A549 (cell line): ENCODE measurements around the gene PRSS3. TPM values are rescaled to one million over a fixed set of nuclear protein-coding genes. Genes with fewer than 3 reads are reported as not detected.
"Not testable (repeated sequence)": the region's sequence is repeated elsewhere in the genome, so short reads cannot be mapped to it uniquely, and the experiment has no call there.

Experiments used
- ATAC-seq, 2 experiments: fragments of 200-7000 bp in 1 of 2; fragments of >200 bp in 1 of 2; cut with Nextera tagmentation in 1 of 2; cut with Tn5 transposase in 1 of 2; 3 replicates each; pipeline versions ENCODE4 v1.8.0 to v1.9.1; 2018 to 2020; ENCODE audit warnings: mild to moderate bottlenecking in 1 of 2, moderate library complexity in 1 of 2
- CTCF ChIA-PET: fragments of 300-600 bp; sonication (Branson Sonifier 250); formaldehyde crosslinking; extraction: SDS; loops from one replicate; lab custom pipeline; 2021; ENCODE audit warnings: antibody characterized with exemption, inconsistent platforms; lab: Yijun Ruan, JAX
- POLR2A ChIA-PET: fragments of 350-600 bp; formaldehyde crosslinking; extraction: SDS; loops from one replicate; lab custom pipeline; 2021; ENCODE audit warnings: antibody characterized with exemption, inconsistent platforms; lab: Yijun Ruan, JAX
- DNase-seq, 2 experiments: peaks; one replicate each; pipeline versions ENCODE4 v3.0.0 to v3.0.0-alpha.2; 2011 to 2016; ENCODE audit warnings: low read depth in 1 of 2, low spot score in 1 of 2
- FAIRE-seq: peaks from 2 replicates; lab custom pipeline; 2011; peaks lifted over from hg19 to GRCh38; lab: Jason Lieb, UNC
- H3K27ac ChIP-seq, 2 experiments: fragments of >200 bp; sonication (Bioruptor Twin); formaldehyde crosslinking; 3 replicates each; pipeline ENCODE4 v1.5.1; 2016 to 2017
- H3K4me1 ChIP-seq: fragments of >200 bp; sonication (Bioruptor Twin); formaldehyde crosslinking; 3 replicates; pipeline ENCODE4 v1.6.1; 2016
- H3K4me2 ChIP-seq: fragments of >200 bp; sonication (Bioruptor Twin); formaldehyde crosslinking; 3 replicates; pipeline ENCODE4 v1.6.1; 2016
- H3K4me3 ChIP-seq: fragments of >200 bp; sonication (Bioruptor Twin); formaldehyde crosslinking; 3 replicates; pipeline ENCODE4 v1.5.1; 2016
- H3K9me3 ChIP-seq: fragments of >200 bp; sonication (Bioruptor Twin); formaldehyde crosslinking; 3 replicates; pipeline ENCODE4 v1.6.1; 2016
- BHLHE40 ChIP-seq: IDR thresholded peaks from 2 replicates; pipeline ENCODE4 v1.6.1; 2012; ENCODE audit warnings: low read depth, low read length, inconsistent platforms
- CBX8 ChIP-seq: fragments of 200-600 bp; sonication (generic); IDR thresholded peaks from 2 replicates; pipeline ENCODE4 v1.6.1; 2016
- CHD4 ChIP-seq: fragments of 200-600 bp; sonication (generic); IDR thresholded peaks from 2 replicates; pipeline ENCODE4 v1.6.1; 2016; ENCODE audit warnings: antibody characterized with exemption, mild to moderate bottlenecking, borderline replicate concordance
- EHMT2 ChIP-seq: fragments of 200-600 bp; sonication (generic); IDR thresholded peaks from 2 replicates; pipeline ENCODE4 v1.6.1; 2016; ENCODE audit warnings: antibody characterized with exemption, low read depth, mild to moderate bottlenecking, moderate library complexity
- FOXS1 ChIP-seq: fragments of 250-450 bp; sonication (Bioruptor Pico); IDR thresholded peaks from 2 replicates; pipeline ENCODE4 v1.5.0; 2020; ENCODE audit warnings: mild to moderate bottlenecking, moderate library complexity
- HOXB13 ChIP-seq: fragments of 250-450 bp; sonication (Bioruptor Pico); IDR thresholded peaks from 2 replicates; pipeline ENCODE4 v1.5.0; 2020; ENCODE audit warnings: low read depth, mild to moderate bottlenecking, moderate library complexity
- JUN ChIP-seq, 2 experiments: fragments of >200 bp; sonication (Bioruptor Twin); formaldehyde crosslinking; IDR thresholded peaks; 2 replicates in 1 of 2; 3 replicates in 1 of 2; pipeline ENCODE4 v1.6.1; 2016 to 2017
- MAFK ChIP-seq: fragments of 450-650 bp; IDR thresholded peaks from 2 replicates; pipeline ENCODE4 v1.6.1; 2014; ENCODE audit not compliant: partially characterized antibody
- NPAS2 ChIP-seq: fragments of 250-450 bp; sonication (Bioruptor Pico); IDR thresholded peaks from 2 replicates; pipeline ENCODE4 v1.8.0; 2022; ENCODE audit warnings: mild to moderate bottlenecking, moderate library complexity, borderline replicate concordance
- NR3C1 ChIP-seq: fragments of >200 bp; sonication (Bioruptor Twin); formaldehyde crosslinking; IDR thresholded peaks from 3 replicates; pipeline ENCODE4 v1.6.1; 2017
- RAD21 ChIP-seq, 2 experiments: fragments of >200 bp in 1 of 2; sonication (Bioruptor Twin) in 1 of 2; formaldehyde crosslinking in 1 of 2; IDR thresholded peaks in 1 of 2; conservative IDR thresholded peaks in 1 of 2; 2 replicates in 1 of 2; 3 replicates in 1 of 2; pipeline ENCODE4 v1.6.1; 2012 to 2018; ENCODE audit warnings: inconsistent platforms in 1 of 2
- RCOR1 ChIP-seq: fragments of 150-350 bp; IDR thresholded peaks from 2 replicates; pipeline ENCODE4 v1.6.1; 2014; ENCODE audit warnings: antibody characterized with exemption, low read length, low read depth
- RFX5 ChIP-seq: fragments of 450-650 bp; IDR thresholded peaks from 2 replicates; pipeline ENCODE4 v1.7.1; 2014; ENCODE audit warnings: antibody characterized with exemption, mild to moderate bottlenecking, moderate library complexity
- RNF2 ChIP-seq: fragments of 200-600 bp; sonication (generic); IDR thresholded peaks from 2 replicates; pipeline ENCODE4 v1.6.1; 2016; ENCODE audit warnings: low read depth, mild to moderate bottlenecking, antibody characterized with exemption, moderate library complexity, borderline replicate concordance
- SREBF2 ChIP-seq: fragments of 450-650 bp; IDR thresholded peaks from 2 replicates; pipeline ENCODE4 v1.6.1; 2014; ENCODE audit warnings: mild to moderate bottlenecking, moderate library complexity
- TFCP2L1 ChIP-seq: fragments of 250-450 bp; sonication (Bioruptor Pico); IDR thresholded peaks from 2 replicates; pipeline ENCODE4 v1.5.0; 2021; ENCODE audit warnings: mild to moderate bottlenecking
- ZFP36 ChIP-seq: fragments of 450-650 bp; IDR thresholded peaks from 2 replicates; pipeline ENCODE4 v1.6.1; 2014; ENCODE audit warnings: borderline replicate concordance; ENCODE audit not compliant: partially characterized antibody
- ZSCAN20 ChIP-seq: fragments of 250-450 bp; sonication (Bioruptor Pico); IDR thresholded peaks from 2 replicates; pipeline ENCODE4 v1.8.0; 2022; ENCODE audit warnings: mild to moderate bottlenecking, moderate library complexity
- WGBS: methylation state at CpG from one replicate; pipeline ENCODE4 v1.1.6; 2017; ENCODE audit errors: missing lambda C conversion rate; 5-methylcytosine and 5-hydroxymethylcytosine counted together
- polyA plus RNA-seq, 4 experiments: library from polyadenylated mRNA; depleted of rRNA in 3 of 4; stranded (reverse); fragments of >200 nt; fragmentation: RNase III in 1 of 4; extraction: RNeasy Plus Mini Kit Qiagen cat#74134 plus additional on column Dnase treatment in 1 of 4; gene quantifications; 2 replicates in 3 of 4; 3 replicates in 1 of 4; pipeline ENCODE4 v1.2.3, GENCODE V29; 2011 to 2017
- TF ChIP-seq, protein P1 (sequence below): IDR thresholded peaks from 2 replicates; pipeline ENCODE4 v1.6.1; 2012; ENCODE audit warnings: low read depth, borderline replicate concordance
- TF ChIP-seq, protein P2 (sequence below): fragments of >200 bp; sonication (Bioruptor Twin); formaldehyde crosslinking; IDR thresholded peaks from 3 replicates; pipeline ENCODE4 v1.5.1; 2016
- TF ChIP-seq, protein P3 (sequence below): fragments of 200-600 bp; sonication (generic); IDR thresholded peaks from 2 replicates; pipeline ENCODE4 v1.6.1; 2016; ENCODE audit warnings: antibody characterized with exemption, mild to moderate bottlenecking, moderate library complexity
- TF ChIP-seq, protein P4 (sequence below): fragments of 250-450 bp; sonication (Bioruptor Pico); IDR thresholded peaks from 2 replicates; pipeline ENCODE4 v1.5.0; 2021; ENCODE audit warnings: mild to moderate bottlenecking, moderate library complexity, borderline replicate concordance

The PRSS3 gene
- polyA plus RNA-seq, 2 of the 4 experiments (the other 2 are of a cell fraction) = 2.0 to 4.0 TPM

DNA sequence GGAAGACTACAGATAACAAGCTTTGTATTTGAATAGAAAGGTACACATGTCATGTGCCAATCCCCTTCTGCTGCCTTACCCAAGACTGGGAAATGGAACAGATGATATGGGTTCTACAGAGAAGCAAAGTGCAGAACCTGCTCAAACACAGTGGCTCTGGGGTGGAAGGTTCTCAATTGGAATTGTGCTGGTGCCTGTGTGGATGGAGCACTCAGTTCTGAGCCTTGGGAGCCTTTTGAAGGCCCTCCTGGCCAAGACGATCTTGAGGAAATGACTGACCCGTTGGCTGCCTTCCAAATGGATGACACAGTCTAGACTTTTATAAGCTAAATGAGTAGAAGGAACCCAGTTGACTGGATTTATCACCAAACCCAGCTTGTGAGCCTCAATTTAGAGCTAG is 4.2 kb upstream of the PRSS3 start:
- no peak for TF ChIP-seq HOXB13 (CRISPR knock-in tag)
- no peak for TF ChIP-seq ZSCAN20
- TF ChIP-seq TFCP2L1 (CRISPR knock-in tag) = no peak
- no peak for TF ChIP-seq FOXS1 (CRISPR knock-in tag)
- no peak for TF ChIP-seq RNF2
- no peak for TF ChIP-seq JUN (IDR thresholded peaks at IDR 0.05)
- TF ChIP-seq, protein P1, sequence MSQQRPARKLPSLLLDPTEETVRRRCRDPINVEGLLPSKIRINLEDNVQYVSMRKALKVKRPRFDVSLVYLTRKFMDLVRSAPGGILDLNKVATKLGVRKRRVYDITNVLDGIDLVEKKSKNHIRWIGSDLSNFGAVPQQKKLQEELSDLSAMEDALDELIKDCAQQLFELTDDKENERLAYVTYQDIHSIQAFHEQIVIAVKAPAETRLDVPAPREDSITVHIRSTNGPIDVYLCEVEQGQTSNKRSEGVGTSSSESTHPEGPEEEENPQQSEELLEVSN = no peak
- TF ChIP-seq ZFP36 = no peak
- no peak for TF ChIP-seq MAFK
- TF ChIP-seq, protein P2, sequence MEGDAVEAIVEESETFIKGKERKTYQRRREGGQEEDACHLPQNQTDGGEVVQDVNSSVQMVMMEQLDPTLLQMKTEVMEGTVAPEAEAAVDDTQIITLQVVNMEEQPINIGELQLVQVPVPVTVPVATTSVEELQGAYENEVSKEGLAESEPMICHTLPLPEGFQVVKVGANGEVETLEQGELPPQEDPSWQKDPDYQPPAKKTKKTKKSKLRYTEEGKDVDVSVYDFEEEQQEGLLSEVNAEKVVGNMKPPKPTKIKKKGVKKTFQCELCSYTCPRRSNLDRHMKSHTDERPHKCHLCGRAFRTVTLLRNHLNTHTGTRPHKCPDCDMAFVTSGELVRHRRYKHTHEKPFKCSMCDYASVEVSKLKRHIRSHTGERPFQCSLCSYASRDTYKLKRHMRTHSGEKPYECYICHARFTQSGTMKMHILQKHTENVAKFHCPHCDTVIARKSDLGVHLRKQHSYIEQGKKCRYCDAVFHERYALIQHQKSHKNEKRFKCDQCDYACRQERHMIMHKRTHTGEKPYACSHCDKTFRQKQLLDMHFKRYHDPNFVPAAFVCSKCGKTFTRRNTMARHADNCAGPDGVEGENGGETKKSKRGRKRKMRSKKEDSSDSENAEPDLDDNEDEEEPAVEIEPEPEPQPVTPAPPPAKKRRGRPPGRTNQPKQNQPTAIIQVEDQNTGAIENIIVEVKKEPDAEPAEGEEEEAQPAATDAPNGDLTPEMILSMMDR = no peak
- TF ChIP-seq NPAS2 = no peak
- DNase-seq (peak in 1 of 2 experiments; percentile 68), ATAC-seq (peak in 1 of 2 experiments; percentile 63; a peak in 3 of 6 replicates), FAIRE-seq (no peak)
- Histone ChIP-seq H3K4me1 (peaks cover 15% of the 10 kb centered on the region), H3K4me3 (no peak overlapping the region), H3K9me3 (no peaks in the 10 kb centered on the region), H3K27ac (0 out of 6 replicates have a peak overlapping the region, but pooled peaks of 1 of the 2 experiments have one; percentile 36), H3K4me2 (peak overlapping the region; percentile 33; the same call in 2 of the 3 replicates)
- WGBS = 2% methylated on average over 2 of the region's 2 CpGs
- ChIA-PET POLR2A (no interaction called here), CTCF (interaction anchor here (1.2 to 1.9 kb wide), 8 partner anchors 12 to 134 kb away, joined by 3 to 12 read pairs (median 4); no protein-coding TSS in a partner anchor)

DNA sequence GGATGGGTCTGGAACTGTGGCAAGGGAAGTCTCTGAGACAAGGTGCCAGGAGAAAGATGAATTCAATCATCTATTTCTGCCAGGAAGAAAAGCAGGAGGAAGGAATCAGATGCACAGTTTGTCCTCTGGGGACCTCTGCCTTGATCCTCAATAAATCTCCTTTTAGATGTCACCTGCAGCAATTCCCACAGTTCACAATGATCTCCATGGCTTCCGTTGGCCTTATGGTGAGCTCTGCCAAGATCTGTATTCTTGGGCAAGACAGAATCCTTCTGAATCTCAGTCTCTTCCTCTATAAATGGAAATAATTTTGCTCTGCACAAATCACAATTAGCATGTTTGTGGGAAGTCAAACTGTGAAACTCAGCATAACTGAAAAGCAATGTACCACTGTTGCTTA is 1.9 kb upstream of the PRSS3 start:
- H3K4me1 ChIP-seq = peaks cover 15% of the 10 kb centered on the region
- H3K27ac ChIP-seq, FAIRE-seq, ATAC-seq, DNase-seq, H3K9me3 ChIP-seq, POLR2A ChIA-PET, H3K4me3 ChIP-seq, H3K4me2 ChIP-seq: not testable (repeated sequence)
- WGBS = 77% methylated on average over 1 of the region's 1 CpG
- CTCF ChIA-PET = interaction anchor here (0.6 to 6.8 kb wide), 4 partner anchors 11 to 89 kb away, joined by 3 to 29 read pairs (median 6); no protein-coding TSS in a partner anchor

DNA sequence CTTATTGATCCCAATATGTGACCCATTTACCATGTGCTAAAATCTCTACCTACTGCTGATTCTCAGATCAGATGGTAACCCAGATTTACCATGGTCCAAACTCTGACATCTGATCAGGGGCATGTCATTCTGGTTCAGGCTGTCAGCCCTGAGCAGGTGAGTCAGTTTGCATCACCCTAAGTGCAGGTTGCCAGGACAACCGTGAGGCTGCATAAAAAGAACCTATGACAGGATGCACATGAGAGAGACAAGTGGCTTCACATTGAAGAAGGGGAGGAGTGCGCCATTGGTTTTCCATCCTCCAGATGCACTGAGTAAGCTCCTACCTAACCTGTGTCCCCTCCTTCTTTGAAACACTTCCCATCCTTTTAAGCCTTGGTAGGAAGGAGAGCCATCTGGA is 801 bp upstream of the PRSS3 start:
- DNase-seq (no peak), ATAC-seq (no peak), FAIRE-seq (no peak)
- Histone ChIP-seq H3K4me3 (no peak overlapping the region), H3K4me1 (peaks cover 15% of the 10 kb centered on the region), H3K27ac (no peak overlapping the region), H3K4me2 (no peak overlapping the region), H3K9me3 (no peaks in the 10 kb centered on the region)
- POLR2A ChIA-PET = no interaction called here
- 80% methylated on average over 2 of the region's 2 CpGs for WGBS
- CTCF ChIA-PET = interaction anchor here (0.8 to 6.8 kb wide), 6 partner anchors 12 to 171 kb away, joined by 4 to 29 read pairs (median 6); no protein-coding TSS in a partner anchor
- TF ChIP-seq SREBF2 = no peak
- TF ChIP-seq CHD4 = no peak
- TF ChIP-seq ZFP36 = no peak
- TF ChIP-seq ZSCAN20 = no peak
- no peak for TF ChIP-seq RCOR1

DNA sequence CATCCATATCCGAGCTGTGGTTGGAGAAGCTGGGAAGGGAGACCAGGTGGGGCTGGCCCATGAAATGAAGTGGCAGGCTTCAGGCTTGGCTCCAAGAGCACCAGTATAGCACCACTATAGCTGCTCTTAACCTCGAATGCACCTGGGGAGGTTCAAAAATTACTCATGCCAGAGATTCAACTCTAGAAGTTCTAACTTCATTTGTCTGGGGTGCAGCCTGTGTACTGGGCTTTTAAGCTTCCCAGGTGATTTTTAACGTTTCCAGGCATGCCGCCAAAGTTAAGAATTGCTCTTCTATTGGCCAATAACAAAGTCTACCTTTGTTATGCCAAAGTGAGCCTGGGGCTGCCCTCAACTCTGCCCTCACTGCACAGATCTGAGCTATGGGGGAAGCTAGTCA is 458 bp downstream of the PRSS3 start:
- no peak overlapping the region for H3K27ac ChIP-seq
- 43% methylated on average over 4 of the region's 4 CpGs for WGBS
- H3K4me3 ChIP-seq = no peak overlapping the region
- H3K4me1 ChIP-seq = peaks cover 11% of the 10 kb centered on the region
- ATAC-seq = no peak
- CTCF ChIA-PET = interaction anchor here (0.6 to 6.8 kb wide), 6 partner anchors 16 to 228 kb away, joined by 3 to 29 read pairs (median 4); no protein-coding TSS in a partner anchor
- POLR2A ChIA-PET = no interaction called here
- H3K4me2 ChIP-seq = no peak overlapping the region
- FAIRE-seq = no peak
- H3K9me3 ChIP-seq = no peaks in the 10 kb centered on the region
- DNase-seq = no peak
- TF ChIP-seq, protein P3, sequence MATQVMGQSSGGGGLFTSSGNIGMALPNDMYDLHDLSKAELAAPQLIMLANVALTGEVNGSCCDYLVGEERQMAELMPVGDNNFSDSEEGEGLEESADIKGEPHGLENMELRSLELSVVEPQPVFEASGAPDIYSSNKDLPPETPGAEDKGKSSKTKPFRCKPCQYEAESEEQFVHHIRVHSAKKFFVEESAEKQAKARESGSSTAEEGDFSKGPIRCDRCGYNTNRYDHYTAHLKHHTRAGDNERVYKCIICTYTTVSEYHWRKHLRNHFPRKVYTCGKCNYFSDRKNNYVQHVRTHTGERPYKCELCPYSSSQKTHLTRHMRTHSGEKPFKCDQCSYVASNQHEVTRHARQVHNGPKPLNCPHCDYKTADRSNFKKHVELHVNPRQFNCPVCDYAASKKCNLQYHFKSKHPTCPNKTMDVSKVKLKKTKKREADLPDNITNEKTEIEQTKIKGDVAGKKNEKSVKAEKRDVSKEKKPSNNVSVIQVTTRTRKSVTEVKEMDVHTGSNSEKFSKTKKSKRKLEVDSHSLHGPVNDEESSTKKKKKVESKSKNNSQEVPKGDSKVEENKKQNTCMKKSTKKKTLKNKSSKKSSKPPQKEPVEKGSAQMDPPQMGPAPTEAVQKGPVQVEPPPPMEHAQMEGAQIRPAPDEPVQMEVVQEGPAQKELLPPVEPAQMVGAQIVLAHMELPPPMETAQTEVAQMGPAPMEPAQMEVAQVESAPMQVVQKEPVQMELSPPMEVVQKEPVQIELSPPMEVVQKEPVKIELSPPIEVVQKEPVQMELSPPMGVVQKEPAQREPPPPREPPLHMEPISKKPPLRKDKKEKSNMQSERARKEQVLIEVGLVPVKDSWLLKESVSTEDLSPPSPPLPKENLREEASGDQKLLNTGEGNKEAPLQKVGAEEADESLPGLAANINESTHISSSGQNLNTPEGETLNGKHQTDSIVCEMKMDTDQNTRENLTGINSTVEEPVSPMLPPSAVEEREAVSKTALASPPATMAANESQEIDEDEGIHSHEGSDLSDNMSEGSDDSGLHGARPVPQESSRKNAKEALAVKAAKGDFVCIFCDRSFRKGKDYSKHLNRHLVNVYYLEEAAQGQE = no peak
- TF ChIP-seq NR3C1 (no peak), BHLHE40 (no peak), EHMT2 (no peak), RFX5 (no peak), CBX8 (no peak), RAD21 (conservative IDR thresholded peaks at IDR 0.05 in 1 of 2, IDR thresholded peaks at IDR 0.05 in 1 of 2) (no peak), TFCP2L1 (CRISPR knock-in tag) (no peak)
- TF ChIP-seq, protein P4, sequence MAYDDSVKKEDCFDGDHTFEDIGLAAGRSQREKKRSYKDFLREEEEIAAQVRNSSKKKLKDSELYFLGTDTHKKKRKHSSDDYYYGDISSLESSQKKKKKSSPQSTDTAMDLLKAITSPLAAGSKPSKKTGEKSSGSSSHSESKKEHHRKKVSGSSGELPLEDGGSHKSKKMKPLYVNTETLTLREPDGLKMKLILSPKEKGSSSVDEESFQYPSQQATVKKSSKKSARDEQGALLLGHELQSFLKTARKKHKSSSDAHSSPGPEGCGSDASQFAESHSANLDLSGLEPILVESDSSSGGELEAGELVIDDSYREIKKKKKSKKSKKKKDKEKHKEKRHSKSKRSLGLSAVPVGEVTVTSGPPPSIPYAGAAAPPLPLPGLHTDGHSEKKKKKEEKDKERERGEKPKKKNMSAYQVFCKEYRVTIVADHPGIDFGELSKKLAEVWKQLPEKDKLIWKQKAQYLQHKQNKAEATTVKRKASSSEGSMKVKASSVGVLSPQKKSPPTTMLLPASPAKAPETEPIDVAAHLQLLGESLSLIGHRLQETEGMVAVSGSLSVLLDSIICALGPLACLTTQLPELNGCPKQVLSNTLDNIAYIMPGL = no peak
